GM18498 (cell line): Measurements from ENCODE around the gene PPFIBP1.
A peak's percentile ranks its signal among the peaks of the same experiment; 100 is the strongest.

Experiments
- ATAC-seq: cut with Tn5 transposase; IDR thresholded peaks from one replicate; pipeline ENCODE4 v1.9.1; 2021; ENCODE audit warnings: mild to moderate bottlenecking, moderate library complexity; ENCODE audit not compliant: unreplicated experiment

The PPFIBP1 gene

GRCh38 chr12:27523642-27524493 lies at the start of gene PPFIBP1:
Gene PPFIBP1, plus strand, starts transcription at chr12:27524206. Its CDS starts 109,191 bp downstream, at chr12:27633397.
- ATAC-seq = peak; percentile 99

- ATAC-seq = no peak
These were observed 49.7 kb upstream of the PPFIBP1 start for GRCh38 chr12:27474344-27474743.

DNA sequence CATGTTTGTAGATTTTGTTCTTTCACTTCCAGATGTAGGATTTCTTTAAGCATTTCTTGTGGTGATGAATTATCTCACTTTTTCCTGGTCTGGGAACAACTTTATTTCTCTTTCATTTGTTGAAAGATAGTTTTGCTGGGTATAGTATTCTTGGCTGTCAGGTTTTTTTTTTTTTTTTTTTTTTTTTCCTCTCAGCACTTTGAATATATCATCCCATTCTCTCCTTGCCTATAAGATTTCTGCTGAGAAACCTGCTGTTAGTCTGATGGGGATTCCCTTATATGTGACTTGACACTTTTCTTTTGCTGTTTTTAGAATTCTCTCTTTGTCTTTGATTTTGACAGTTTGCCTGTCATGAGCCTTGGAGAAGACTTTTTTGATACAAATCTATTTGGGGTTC lies 47.0 kb upstream of the PPFIBP1 start:
- no peak for ATAC-seq

GRCh38 chr12:27478949-27479348 lies 45.1 kb upstream of the PPFIBP1 start:
- ATAC-seq = no peak

DNA sequence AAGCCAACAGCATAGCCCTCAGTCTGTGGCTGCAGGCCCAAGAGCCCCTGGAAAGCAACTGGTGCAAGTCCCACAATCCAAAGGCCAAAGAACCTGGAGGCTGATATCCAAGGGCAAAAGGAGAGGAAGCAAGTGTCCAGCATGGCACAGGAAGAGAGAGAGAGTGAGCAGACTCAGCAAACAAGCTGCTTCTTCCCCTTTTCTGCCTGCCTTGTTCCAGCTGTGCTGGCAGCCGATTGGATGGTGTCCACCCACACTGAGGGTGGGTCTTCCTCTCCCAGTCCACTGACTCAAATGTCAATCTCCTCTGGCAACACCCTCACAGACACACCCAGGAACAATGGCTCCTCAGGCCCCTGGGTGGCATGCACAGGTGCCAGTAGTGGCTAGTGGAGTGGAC lies 44.0 kb upstream of the PPFIBP1 start:
- ATAC-seq = no peak

DNA sequence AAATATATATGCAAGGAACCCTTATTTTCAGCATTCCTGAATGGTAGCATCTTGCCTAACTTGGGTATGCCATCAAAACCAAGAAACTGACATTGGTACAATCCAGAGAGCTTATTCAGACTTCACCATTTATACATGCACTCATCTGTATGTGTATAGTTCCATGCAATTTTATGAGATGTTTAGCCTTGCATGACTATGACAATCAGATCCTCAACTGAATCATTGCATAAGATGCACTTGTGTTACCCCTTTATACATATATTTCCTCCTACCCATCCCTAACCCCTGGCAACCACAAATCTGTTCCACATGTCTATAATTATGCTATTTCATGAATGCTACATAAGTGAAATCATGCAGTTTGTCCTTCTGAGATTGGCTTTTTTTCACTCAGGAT lies 37.0 kb upstream of the PPFIBP1 start:
- no peak for ATAC-seq

- ATAC-seq = no peak
These were observed 35.5 kb upstream of the PPFIBP1 start for GRCh38 chr12:27488479-27488878.

- ATAC-seq = no peak
These were observed 32.8 kb upstream of the PPFIBP1 start for GRCh38 chr12:27491226-27491625.

DNA sequence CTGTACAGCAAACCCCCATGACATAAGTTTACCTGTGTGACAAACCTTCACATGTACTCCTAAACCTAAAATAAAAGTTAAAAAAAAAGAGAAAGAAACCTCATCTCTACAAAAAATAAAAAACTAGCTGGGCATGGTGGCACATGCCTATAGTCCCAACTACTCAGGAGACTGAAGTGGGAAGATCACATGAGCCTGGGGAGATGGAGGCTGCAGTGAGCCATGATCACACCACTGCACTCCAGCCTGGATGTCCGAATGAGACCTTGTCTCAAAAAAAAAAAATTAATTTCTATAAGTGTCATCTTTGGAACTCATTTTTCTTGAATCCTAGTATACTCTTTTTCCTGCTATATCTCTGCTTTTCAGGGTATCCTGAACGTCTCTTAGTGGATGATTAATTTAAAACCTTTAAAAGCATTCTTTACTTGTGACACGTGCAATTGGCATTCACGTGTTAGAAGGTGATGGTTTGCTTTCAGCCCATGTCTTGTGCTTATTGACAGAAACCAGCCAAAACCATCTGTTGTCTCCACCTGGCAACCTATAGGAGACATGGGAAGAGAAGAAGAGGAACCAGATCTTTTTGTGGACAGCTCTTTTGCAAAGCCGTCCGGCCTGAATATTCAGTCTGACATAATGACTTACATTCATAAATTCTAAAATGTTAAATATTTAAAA lies 30.6 kb upstream of the PPFIBP1 start:
- no peak for ATAC-seq

- no peak for ATAC-seq
These were observed 26.6 kb upstream of the PPFIBP1 start for GRCh38 chr12:27497446-27497845.

DNA sequence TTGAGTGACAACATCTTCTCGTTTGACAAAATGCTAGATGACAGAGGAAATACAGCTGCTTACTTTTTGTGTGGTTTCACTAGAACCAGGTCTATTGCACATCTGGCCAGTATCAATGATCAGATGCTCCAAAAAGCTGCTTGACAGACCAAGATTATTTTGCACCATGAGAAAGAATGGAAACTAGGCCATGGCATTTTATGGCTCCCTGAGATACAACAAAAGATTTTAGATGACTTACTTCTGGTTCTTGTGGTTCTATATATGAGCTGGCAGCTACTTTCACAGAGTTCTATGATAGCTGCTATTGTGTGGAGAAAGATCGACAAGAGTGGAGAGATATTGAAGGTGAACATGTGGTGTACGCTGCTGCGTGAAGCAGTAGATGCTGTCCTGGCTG lies 25.9 kb upstream of the PPFIBP1 start:
- ATAC-seq = no peak

DNA sequence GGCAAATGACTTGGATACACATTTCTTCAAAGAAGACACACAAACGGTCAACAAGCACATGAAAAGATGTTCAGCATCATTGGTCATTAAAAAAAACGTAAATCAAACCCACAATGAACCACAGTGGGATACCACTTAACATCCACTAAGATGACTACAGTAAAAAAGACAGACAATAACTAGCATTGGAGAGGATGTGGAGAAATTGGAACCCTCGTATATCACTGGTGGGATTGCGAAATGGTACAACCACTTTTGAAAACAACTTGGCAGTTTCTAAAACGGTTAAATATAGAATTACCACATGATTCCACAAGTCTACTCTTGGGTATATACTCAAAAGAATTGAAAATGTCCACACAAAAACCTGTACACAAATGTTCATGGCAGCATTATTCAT lies 25.2 kb upstream of the PPFIBP1 start:
- no peak for ATAC-seq

- ATAC-seq = no peak
These were observed 24.6 kb upstream of the PPFIBP1 start for GRCh38 chr12:27499377-27499776.

DNA sequence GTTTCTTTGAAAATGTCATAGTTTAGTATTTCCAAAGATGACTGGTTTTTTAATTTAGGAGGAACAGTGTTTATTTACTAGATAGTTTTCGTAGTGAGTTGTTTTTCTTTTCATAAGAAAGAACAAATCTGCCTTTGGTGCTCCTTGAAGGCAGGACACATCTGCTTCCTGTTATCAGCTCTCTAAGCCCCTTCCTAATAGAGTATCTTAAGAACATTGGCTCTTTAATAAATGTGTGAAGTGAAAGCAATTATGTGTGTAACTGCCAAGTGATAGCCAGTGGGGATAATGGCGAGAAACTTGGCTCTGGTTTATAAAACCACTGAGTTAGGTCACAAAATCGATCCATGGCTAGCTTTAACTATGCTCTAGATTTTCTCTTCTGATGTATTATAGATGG lies 23.5 kb upstream of the PPFIBP1 start:
- ATAC-seq = no peak

DNA sequence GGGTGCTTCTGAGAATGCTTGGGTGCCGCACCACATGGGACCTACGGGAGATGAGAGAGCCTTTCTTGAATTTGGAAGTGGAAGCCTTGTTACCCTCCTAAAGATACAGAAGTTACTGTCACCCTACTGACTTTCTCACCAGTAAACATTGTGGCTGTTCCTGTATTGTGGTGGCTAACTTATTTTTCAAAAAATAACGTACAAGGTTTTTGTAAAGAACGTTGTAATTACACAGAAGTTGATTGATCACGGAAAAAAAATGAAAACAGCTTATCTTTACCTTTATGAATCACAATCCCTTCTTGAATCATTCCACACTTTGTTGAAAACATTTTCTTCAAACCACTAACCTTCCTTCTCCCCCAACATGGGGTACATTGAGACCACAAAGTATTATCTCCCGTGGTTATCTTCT lies 22.0 kb upstream of the PPFIBP1 start:
- ATAC-seq = no peak

GRCh38 chr12:27504507-27504906 lies 19.5 kb upstream of the PPFIBP1 start:
- no peak for ATAC-seq

DNA sequence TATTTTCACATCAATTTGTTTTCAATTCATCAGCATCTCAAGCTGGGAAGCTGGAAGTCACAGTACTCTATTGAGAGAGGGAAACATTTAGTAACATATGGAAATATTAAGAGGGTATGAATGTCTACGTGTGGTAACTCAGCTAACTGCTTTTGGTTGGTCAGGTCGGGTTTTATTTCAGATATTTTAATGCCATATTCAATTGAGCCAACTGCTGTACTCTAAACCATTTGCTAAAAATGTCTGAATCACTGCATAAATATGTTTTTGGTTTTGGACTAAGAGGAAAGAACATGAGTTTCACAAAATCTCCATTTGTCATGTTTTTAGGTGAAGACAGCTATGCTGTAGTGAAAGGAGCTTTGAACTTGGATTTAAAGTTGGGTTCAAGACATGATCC lies 18.9 kb upstream of the PPFIBP1 start:
- ATAC-seq = no peak

DNA sequence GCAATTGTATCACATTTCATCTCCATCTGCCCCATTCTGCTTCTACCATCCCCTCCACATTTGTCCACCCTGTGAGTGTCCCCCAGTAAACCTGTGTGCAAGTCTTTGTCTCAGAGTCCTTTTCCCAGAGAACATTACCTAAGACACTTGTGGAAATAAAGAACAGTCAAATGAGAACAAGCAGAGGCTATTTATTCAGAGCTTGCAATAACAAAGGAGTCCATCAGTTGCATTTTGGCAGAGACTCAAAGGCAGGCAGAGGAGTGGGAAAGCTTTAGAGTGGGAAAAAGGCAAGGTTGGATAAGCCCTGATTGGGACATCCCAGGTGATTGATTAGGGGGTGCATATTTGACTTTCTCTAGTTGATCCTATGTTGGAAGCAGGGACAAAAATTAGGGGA lies 18.2 kb upstream of the PPFIBP1 start:
- ATAC-seq = no peak

- ATAC-seq = no peak
These were observed 17.3 kb upstream of the PPFIBP1 start for GRCh38 chr12:27506645-27507189.

DNA sequence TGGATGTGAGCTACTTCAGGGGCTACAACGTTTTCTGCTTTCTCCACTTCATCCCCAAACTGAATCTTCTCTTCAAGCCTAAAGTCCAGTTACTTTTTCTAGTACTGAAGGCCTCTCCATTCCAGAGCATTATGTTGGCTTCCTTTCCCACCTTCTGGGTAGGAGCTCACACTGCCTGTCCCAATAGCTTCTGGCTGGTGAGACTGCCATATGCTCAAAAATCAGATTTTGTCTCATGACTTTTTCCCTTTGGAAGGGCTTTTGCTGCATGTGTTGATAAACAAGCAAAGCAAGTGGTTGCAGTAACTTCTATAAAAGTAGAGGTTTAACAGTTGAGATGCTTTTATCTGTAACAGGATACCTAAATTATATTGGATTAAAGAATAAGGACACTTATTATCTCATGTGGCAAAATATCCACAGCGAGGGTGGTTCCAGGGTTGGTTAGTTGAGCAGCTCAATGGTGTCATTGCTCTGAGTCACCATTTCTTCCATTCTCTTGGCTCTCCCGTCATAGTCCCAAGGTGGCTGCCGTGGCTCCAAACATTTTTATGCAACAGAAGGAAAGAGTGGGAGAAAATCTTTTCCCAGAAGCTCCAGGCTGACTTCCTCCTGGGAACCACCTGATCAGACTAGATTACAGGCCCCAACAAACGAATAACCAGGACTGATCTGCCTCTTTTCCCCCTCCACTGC lies 15.1 kb upstream of the PPFIBP1 start:
- no peak for ATAC-seq

GRCh38 chr12:27511031-27511722 lies 12.8 kb upstream of the PPFIBP1 start:
- no peak for ATAC-seq
